Spleen (tissue), 7 donors: ENCODE measurements around the gene CCNI2.

Experiments used
- POLR2A ChIP-seq, 3 donors: fragments of 450-650 bp; IDR thresholded peaks; one replicate each; pipeline ENCODE4 v1.5.1; 2017; ENCODE audit warnings: antibody characterized with exemption in 3 of 3, mild to moderate bottlenecking in 1 of 3
- TF ChIP-seq, protein P1 (sequence below), 11 experiments: fragments of 200-600 bp in 7 of 11; fragments of 450-650 bp in 4 of 11; sonication (generic) in 4 of 11; IDR thresholded peaks in 8 of 11; conservative IDR thresholded peaks in 3 of 11; 1 replicate in 7 of 11; 2 replicates in 4 of 11; pipeline versions ENCODE4 v1.4.0 to v1.8.0; 2016 to 2021; ENCODE audit warnings: antibody characterized with exemption in 11 of 11, inconsistent platforms in 4 of 11, mild to moderate bottlenecking in 1 of 11
- donor health status: DM: no; HTN: no; CAD: no; lungs with moderate emphysema.
- donor health status: DM: no; HTN: no; CAD: no.
- donor health status: DM: no; HTN: no; CAD: no.

DNA sequence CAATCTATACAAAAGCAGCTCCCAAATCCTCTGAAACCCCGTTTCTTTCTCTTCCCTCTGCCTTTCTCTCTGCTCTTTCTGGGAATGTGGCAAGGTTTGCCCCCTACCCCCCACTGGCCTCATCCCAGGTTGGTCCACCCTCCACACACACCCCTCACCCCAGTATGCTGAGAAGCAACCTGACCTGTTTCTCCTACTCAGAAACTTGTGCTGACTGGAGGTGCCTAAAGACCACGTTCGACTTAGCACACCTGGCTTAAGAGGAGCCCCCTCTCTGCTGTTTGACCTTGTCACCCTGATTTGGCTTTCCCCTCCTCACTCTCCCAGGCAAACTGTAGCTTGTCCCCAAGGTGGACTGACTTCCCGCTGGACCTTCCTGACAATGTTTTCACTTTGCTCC lies 30.9 kb downstream of the CCNI2 start:
- TF ChIP-seq, protein P1, sequence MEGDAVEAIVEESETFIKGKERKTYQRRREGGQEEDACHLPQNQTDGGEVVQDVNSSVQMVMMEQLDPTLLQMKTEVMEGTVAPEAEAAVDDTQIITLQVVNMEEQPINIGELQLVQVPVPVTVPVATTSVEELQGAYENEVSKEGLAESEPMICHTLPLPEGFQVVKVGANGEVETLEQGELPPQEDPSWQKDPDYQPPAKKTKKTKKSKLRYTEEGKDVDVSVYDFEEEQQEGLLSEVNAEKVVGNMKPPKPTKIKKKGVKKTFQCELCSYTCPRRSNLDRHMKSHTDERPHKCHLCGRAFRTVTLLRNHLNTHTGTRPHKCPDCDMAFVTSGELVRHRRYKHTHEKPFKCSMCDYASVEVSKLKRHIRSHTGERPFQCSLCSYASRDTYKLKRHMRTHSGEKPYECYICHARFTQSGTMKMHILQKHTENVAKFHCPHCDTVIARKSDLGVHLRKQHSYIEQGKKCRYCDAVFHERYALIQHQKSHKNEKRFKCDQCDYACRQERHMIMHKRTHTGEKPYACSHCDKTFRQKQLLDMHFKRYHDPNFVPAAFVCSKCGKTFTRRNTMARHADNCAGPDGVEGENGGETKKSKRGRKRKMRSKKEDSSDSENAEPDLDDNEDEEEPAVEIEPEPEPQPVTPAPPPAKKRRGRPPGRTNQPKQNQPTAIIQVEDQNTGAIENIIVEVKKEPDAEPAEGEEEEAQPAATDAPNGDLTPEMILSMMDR (IDR thresholded peaks at IDR 0.05 in 8 of 11, conservative IDR thresholded peaks at IDR 0.05 in 3 of 11): no peak
- no peak for TF ChIP-seq POLR2A (IDR thresholded peaks at IDR 0.05)
